Mesodermal cell (in vitro differentiated cells): ENCODE data around the gene PURA.

Source experiments
- H3K27ac ChIP-seq: 2 replicates; pipeline ENCODE4 v1.7.0; 2013; ENCODE audit warnings: mild to moderate bottlenecking, low read depth, low read length, moderate library complexity; ENCODE audit not compliant: severe bottlenecking
- H3K36me3 ChIP-seq: 2 replicates; pipeline ENCODE4 v1.7.1; 2013; ENCODE audit warnings: mild to moderate bottlenecking, low read length, moderate library complexity; ENCODE audit not compliant: control insufficient read depth, insufficient read depth
- H3K4me1 ChIP-seq: one replicate; pipeline ENCODE4 v1.7.1; 2013; ENCODE audit warnings: mild to moderate bottlenecking, low read length; ENCODE audit not compliant: insufficient read depth, control insufficient read depth, poor library complexity, severe bottlenecking
- H3K4me3 ChIP-seq: 2 replicates; pipeline ENCODE4 v1.7.0; 2013; ENCODE audit warnings: low read length, control low read depth, mild to moderate bottlenecking; ENCODE audit not compliant: insufficient read depth, poor library complexity, severe bottlenecking; ENCODE audit errors: extremely low read depth
- H3K9me3 ChIP-seq: 2 replicates; pipeline ENCODE4 v1.7.1; 2013; ENCODE audit warnings: mild to moderate bottlenecking, low read length, moderate library complexity; ENCODE audit not compliant: control insufficient read depth
- WGBS, 2 experiments: methylation state at CpG; one replicate each; pipeline ENCODE4 v1.1.5; 2013; ENCODE audit warnings: missing lambda C conversion rate in 2 of 2; ENCODE audit not compliant: insufficient coverage in 2 of 2; 5-methylcytosine and 5-hydroxymethylcytosine counted together

PURA gene

GRCh38 chr5:140118302-140118936 lies 4.5 kb downstream of the PURA start:
- no peaks in the 10 kb centered on the region for H3K36me3 ChIP-seq
- WGBS, 2 experiments = 80 to 100% methylated on average over 1 of the region's 3 CpGs

GRCh38 chr5:140125637-140126036 lies 11.7 kb downstream of the PURA start, which contains the start of gene IGIP:
Gene IGIP (plus strand): TSS chr5:140125937. CDS start chr5:140128477, 2,540 bp downstream.
- Histone ChIP-seq H3K4me3 (no peak within 1 kb of the TSS), H3K36me3 (no peaks in the 10 kb centered on the region), H3K27ac (no peak within 1 kb of the TSS), H3K4me1 (no peaks in the 10 kb centered on the region), H3K9me3 (no peaks in the 10 kb centered on the region)
- no CpG with 5 or more reads among the region's 4 CpGs for WGBS, 2 experiments

More at GRCh38 chr5:140118302-140118936, 4.5 kb downstream of the PURA start:
- Histone ChIP-seq H3K4me1 (no peaks in the 10 kb centered on the region), H3K4me3 (no peak overlapping the region), H3K9me3 (no peaks in the 10 kb centered on the region), H3K27ac (no peak overlapping the region)

- no peak overlapping the region for H3K4me3 ChIP-seq
- H3K9me3 ChIP-seq = no peaks in the 10 kb centered on the region
- no peak overlapping the region for H3K27ac ChIP-seq
- 79 to 90% methylated on average over 4 to 6 of the region's 6 CpGs for WGBS, 2 experiments
- H3K4me1 ChIP-seq = no peaks in the 10 kb centered on the region
- H3K36me3 ChIP-seq = no peaks in the 10 kb centered on the region
Observed at GRCh38 chr5:140126315-140127012, 12.6 kb downstream of the PURA start.

GRCh38 chr5:140128376-140128775 lies 14.5 kb downstream of the PURA start:
- Histone ChIP-seq H3K27ac (no peak overlapping the region), H3K4me1 (peaks cover 3% of the 10 kb centered on the region), H3K4me3 (no peak overlapping the region), H3K36me3 (no peaks in the 10 kb centered on the region), H3K9me3 (no peaks in the 10 kb centered on the region)
- whole genome bisulfite sequencing, 2 experiments = 76 to 90% methylated on average over 2 of the region's 5 CpGs

GRCh38 chr5:140130949-140131733 lies 17.2 kb downstream of the PURA start:
- H3K4me3 ChIP-seq = no peak overlapping the region
- H3K9me3 ChIP-seq = no peaks in the 10 kb centered on the region
- peaks cover 3% of the 10 kb centered on the region for H3K4me1 ChIP-seq
- no peak overlapping the region for H3K27ac ChIP-seq
- WGBS, 2 experiments = 29 to 59% methylated on average over 2 to 4 of the region's 5 CpGs
- H3K36me3 ChIP-seq = no peaks in the 10 kb centered on the region

GRCh38 chr5:140131967-140132409 lies 18.1 kb downstream of the PURA start:
- Histone ChIP-seq H3K36me3 (no peaks in the 10 kb centered on the region), H3K4me3 (no peak overlapping the region), H3K27ac (no peak overlapping the region), H3K4me1 (peaks cover 3% of the 10 kb centered on the region), H3K9me3 (no peaks in the 10 kb centered on the region)
- WGBS, 2 experiments = no CpG with 5 or more reads among the region's 3 CpGs

GRCh38 chr5:140133514-140134167 lies 19.7 kb downstream of the PURA start:
- Histone ChIP-seq H3K4me1 (peaks cover 3% of the 10 kb centered on the region), H3K36me3 (no peaks in the 10 kb centered on the region), H3K4me3 (no peak overlapping the region), H3K27ac (no peak overlapping the region), H3K9me3 (no peaks in the 10 kb centered on the region)
- 89 to 90% methylated on average over 3 to 4 of the region's 4 CpGs for WGBS, 2 experiments

GRCh38 chr5:140134277-140134935 lies 20.5 kb downstream of the PURA start:
- H3K36me3 ChIP-seq = no peaks in the 10 kb centered on the region
- H3K9me3 ChIP-seq = no peaks in the 10 kb centered on the region
- H3K4me3 ChIP-seq = no peak overlapping the region
- 83 to 90% methylated on average over 2 of the region's 2 CpGs for WGBS, 2 experiments
- peaks cover 3% of the 10 kb centered on the region for H3K4me1 ChIP-seq
- no peak overlapping the region for H3K27ac ChIP-seq

GRCh38 chr5:140135127-140135526 lies 21.2 kb downstream of the PURA start:
- H3K36me3 ChIP-seq = no peaks in the 10 kb centered on the region
- H3K4me3 ChIP-seq = no peak overlapping the region
- no peaks in the 10 kb centered on the region for H3K9me3 ChIP-seq
- peaks cover 3% of the 10 kb centered on the region for H3K4me1 ChIP-seq
- H3K27ac ChIP-seq = no peak overlapping the region

GRCh38 chr5:140136624-140137023 lies 22.7 kb downstream of the PURA start:
- WGBS, 2 experiments = 77 to 88% methylated on average over 1 of the region's 1 CpG
- Histone ChIP-seq H3K27ac (no peak overlapping the region), H3K4me3 (no peak overlapping the region), H3K36me3 (no peaks in the 10 kb centered on the region), H3K9me3 (no peaks in the 10 kb centered on the region), H3K4me1 (peaks cover 3% of the 10 kb centered on the region)
